HCT116 (cell line): ENCODE results near the gene OTOG.

Experiments used
- POLR2A ChIP-seq: IDR thresholded peaks from 2 replicates; pipeline ENCODE4 v1.7.0; 2011; ENCODE audit warnings: borderline replicate concordance; ENCODE audit not compliant: insufficient read depth, insufficient read length; ENCODE audit errors: extremely low read depth
- ZBTB33 ChIP-seq: IDR thresholded peaks from 2 replicates; pipeline ENCODE4 v1.6.1; 2011; ENCODE audit warnings: mild to moderate bottlenecking, low read length, moderate library complexity; ENCODE audit not compliant: insufficient replicate concordance; ENCODE audit errors: extremely low read depth
- TF ChIP-seq, protein P1 (sequence below), 3 experiments: fragments of 200-600 bp in 1 of 3; sonication (generic) in 1 of 3; IDR thresholded peaks in 2 of 3; conservative IDR thresholded peaks in 1 of 3; 2 replicates each; pipeline ENCODE4 v1.5.1; 2012 to 2017; ENCODE audit warnings: low read depth in 2 of 3, low read length in 2 of 3, antibody characterized with exemption in 1 of 3, borderline replicate concordance in 1 of 3, control low read depth in 1 of 3, mild to moderate bottlenecking in 1 of 3, mixed read lengths in 1 of 3, mixed run types in 1 of 3, moderate library complexity in 1 of 3; ENCODE audit not compliant: insufficient read depth in 1 of 3

DNA sequence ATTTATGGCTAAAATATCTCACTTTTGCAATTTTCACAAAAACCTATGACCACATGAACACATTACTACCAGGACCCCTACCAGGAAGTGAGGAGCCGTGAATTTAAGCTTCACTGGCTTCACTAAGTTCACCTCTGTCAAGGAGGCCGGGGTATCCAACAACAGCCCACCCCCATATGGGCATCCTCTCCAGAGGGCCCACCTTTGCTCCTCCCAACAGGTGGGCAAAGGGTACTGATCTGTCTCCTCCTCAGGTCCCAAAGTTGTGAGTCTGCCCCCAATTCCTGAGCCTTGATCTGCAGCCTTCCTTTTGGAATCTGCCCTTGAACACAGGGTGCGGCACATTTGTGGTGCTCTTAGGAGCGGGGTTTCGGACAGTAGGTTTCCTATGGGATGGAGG lies 66.9 kb downstream of the OTOG start:
- TF ChIP-seq POLR2A (no peak), ZBTB33 (no peak)
- TF ChIP-seq, protein P1, sequence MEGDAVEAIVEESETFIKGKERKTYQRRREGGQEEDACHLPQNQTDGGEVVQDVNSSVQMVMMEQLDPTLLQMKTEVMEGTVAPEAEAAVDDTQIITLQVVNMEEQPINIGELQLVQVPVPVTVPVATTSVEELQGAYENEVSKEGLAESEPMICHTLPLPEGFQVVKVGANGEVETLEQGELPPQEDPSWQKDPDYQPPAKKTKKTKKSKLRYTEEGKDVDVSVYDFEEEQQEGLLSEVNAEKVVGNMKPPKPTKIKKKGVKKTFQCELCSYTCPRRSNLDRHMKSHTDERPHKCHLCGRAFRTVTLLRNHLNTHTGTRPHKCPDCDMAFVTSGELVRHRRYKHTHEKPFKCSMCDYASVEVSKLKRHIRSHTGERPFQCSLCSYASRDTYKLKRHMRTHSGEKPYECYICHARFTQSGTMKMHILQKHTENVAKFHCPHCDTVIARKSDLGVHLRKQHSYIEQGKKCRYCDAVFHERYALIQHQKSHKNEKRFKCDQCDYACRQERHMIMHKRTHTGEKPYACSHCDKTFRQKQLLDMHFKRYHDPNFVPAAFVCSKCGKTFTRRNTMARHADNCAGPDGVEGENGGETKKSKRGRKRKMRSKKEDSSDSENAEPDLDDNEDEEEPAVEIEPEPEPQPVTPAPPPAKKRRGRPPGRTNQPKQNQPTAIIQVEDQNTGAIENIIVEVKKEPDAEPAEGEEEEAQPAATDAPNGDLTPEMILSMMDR (IDR thresholded peaks at IDR 0.05 in 2 of 3, conservative IDR thresholded peaks at IDR 0.05 in 1 of 3; ENCODE audit: borderline replicate concordance in 1 of 3, insufficient read depth in 1 of 3, low read depth in 2 of 3, low read length in 2 of 3): no peak
